VCaP (cell line): ENCODE measurements around the gene PCK2.
A peak's percentile ranks its signal among the peaks of the same experiment; 100 is the strongest.

Experiments used
- H3K27ac ChIP-seq: fragments of 450-650 bp; 2 replicates; pipeline ENCODE4 v1.5.1; 2017
- TF ChIP-seq, protein P1 (sequence below): fragments of 450-650 bp; conservative IDR thresholded peaks from 2 replicates; pipeline ENCODE4 v1.5.1; 2017; ENCODE audit warnings: mild to moderate bottlenecking, moderate library complexity

The PCK2 gene

GRCh38 chr14:24129410-24129998, 35.4 kb downstream of the PCK2 start:
- H3K27ac ChIP-seq: no peak overlapping the region
- TF ChIP-seq, protein P1, sequence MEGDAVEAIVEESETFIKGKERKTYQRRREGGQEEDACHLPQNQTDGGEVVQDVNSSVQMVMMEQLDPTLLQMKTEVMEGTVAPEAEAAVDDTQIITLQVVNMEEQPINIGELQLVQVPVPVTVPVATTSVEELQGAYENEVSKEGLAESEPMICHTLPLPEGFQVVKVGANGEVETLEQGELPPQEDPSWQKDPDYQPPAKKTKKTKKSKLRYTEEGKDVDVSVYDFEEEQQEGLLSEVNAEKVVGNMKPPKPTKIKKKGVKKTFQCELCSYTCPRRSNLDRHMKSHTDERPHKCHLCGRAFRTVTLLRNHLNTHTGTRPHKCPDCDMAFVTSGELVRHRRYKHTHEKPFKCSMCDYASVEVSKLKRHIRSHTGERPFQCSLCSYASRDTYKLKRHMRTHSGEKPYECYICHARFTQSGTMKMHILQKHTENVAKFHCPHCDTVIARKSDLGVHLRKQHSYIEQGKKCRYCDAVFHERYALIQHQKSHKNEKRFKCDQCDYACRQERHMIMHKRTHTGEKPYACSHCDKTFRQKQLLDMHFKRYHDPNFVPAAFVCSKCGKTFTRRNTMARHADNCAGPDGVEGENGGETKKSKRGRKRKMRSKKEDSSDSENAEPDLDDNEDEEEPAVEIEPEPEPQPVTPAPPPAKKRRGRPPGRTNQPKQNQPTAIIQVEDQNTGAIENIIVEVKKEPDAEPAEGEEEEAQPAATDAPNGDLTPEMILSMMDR: no peak

GRCh38 chr14:24130380-24130716, 36.2 kb downstream of the PCK2 start, which contains the start of gene FITM1:
TSS of gene FITM1 (plus strand) at chr14:24130659. CDS start at chr14:24131564, 905 bp downstream.
- TF ChIP-seq, protein P1: no peak
- H3K27ac ChIP-seq: no peak within 1 kb of the TSS

GRCh38 chr14:24130717-24131548, 36.8 kb downstream of the PCK2 start:
- no peak overlapping the region for H3K27ac ChIP-seq
- TF ChIP-seq, protein P1: no peak

DNA sequence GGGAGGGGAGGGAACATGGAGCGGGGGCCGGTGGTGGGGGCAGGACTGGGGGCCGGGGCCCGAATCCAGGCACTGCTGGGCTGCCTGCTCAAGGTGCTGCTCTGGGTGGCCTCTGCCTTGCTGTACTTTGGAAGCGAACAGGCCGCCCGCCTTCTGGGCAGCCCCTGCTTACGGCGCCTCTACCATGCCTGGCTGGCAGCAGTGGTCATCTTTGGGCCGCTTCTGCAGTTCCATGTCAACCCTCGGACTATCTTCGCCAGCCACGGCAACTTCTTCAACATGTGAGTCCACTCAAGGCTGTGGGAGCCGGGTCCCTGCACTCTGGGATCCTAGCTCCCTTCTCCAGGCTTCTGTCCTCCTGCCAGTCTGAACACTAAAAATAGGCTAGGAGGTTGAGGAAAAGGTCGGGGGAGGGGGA, 37.4 kb downstream of the PCK2 start:
- H3K27ac ChIP-seq: peak overlapping the region; percentile 63
- TF ChIP-seq, protein P1: no peak

- peak overlapping the region; percentile 63 for H3K27ac ChIP-seq
- TF ChIP-seq, protein P1: no peak
These were observed 38.1 kb downstream of the PCK2 start for GRCh38 chr14:24132061-24132685.

DNA sequence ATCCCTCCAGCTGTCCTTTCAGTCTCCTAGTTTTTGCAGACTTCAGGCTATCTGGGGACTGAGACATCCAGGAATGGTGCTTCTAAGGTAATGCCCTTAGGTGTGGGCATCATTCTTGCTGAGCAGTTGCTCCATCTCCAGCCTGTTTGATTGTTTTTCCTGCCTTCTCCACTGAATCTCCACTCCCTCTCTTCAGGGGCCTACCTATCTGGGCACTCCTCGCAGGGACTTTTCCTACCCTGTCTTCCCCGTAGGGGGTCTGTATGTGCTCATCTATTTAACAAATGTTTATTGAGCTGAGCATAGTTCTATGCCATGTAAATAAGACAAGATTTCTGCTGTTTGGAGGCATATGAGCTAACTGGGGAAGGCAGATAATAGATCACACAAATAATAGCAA, 38.9 kb downstream of the PCK2 start:
- TF ChIP-seq, protein P1: no peak

DNA sequence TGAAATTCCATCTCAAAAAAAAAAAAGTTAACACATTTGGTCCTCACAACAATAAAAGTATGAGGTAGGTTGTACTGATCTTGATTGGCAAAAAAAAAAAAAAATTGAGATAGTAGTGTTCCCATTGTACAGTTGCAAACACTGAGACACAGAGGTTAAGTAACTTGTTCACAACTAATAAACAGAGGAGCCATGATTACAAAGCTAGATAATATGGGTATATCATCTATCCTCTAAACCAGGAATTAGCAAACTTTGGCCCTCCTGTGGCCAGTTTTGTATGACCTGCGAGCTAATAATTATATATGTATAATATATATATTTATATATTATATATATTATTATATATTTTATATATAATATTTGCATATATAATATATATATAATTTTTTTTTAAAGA, 39.6 kb downstream of the PCK2 start:
- TF ChIP-seq, protein P1: no peak
- H3K27ac ChIP-seq: no peak overlapping the region

More for the DNA sequence above, 38.9 kb downstream of the PCK2 start:
- H3K27ac ChIP-seq: peak overlapping the region; percentile 63
